Heart right ventricle (tissue), 16 donors: ENCODE measurements around the gene KCNQ1. TPM values are rescaled to one million over a fixed set of nuclear protein-coding genes. Genes with fewer than 3 reads are reported as not detected.
A peak's percentile ranks its signal among the peaks of the same experiment; 100 is the strongest.

Experiments
- ATAC-seq, 8 donors: fragments of 200-7000 bp; cut with Tn5 transposase; one replicate each; pipeline ENCODE4 v1.9.1; 2020; ENCODE audit warnings: mild to moderate bottlenecking in 8 of 8, moderate library complexity in 8 of 8, moderate number of reproducible peaks in 1 of 8
- DNase-seq, 2 donors: peaks; one replicate each; pipeline ENCODE4 v3.0.0-alpha.2; 2020
- H3K27ac ChIP-seq, 10 donors: fragments of 200-600 bp; sonication (generic) in 2 of 10; one replicate each; pipeline versions ENCODE4 v1.5.0 to v1.8.0; 2020 to 2022; ENCODE audit warnings: mild to moderate bottlenecking in 3 of 10
- H3K27me3 ChIP-seq, 7 donors: fragments of 200-600 bp; one replicate each; pipeline ENCODE4 v1.8.0; 2021 to 2022; ENCODE audit warnings: mild to moderate bottlenecking in 2 of 7
- H3K36me3 ChIP-seq, 9 donors: fragments of 200-600 bp; sonication (generic) in 1 of 9; one replicate each; pipeline versions ENCODE4 v1.5.0 to v1.8.0; 2020 to 2022; ENCODE audit warnings: mild to moderate bottlenecking in 2 of 9
- H3K4me1 ChIP-seq, 9 donors: fragments of 200-600 bp; sonication (generic) in 1 of 9; one replicate each; pipeline versions ENCODE4 v1.5.0 to v1.8.0; 2020 to 2022; ENCODE audit warnings: mild to moderate bottlenecking in 4 of 9
- H3K4me3 ChIP-seq, 10 donors: fragments of 200-600 bp; sonication (generic) in 2 of 10; one replicate each; pipeline versions ENCODE4 v1.5.0 to v1.8.0; 2020 to 2022; ENCODE audit warnings: mild to moderate bottlenecking in 7 of 10, moderate library complexity in 2 of 10
- H3K9me3 ChIP-seq, 11 donors: fragments of 200-600 bp in 10 of 11; sonication (generic) in 2 of 11; one replicate each; pipeline versions ENCODE4 v1.5.0 to v1.8.0; 2013 to 2022; ENCODE audit warnings: mild to moderate bottlenecking in 2 of 11, control low read depth in 1 of 11, moderate library complexity in 1 of 11
- WGBS, 2 donors: extraction: QIAGEN DNeasy Blood & Tissue Kit; methylation state at CpG; one replicate each; pipeline ENCODE4 v1.1.7; 2013; ENCODE audit warnings: inconsistent platforms in 1 of 2; 5-methylcytosine and 5-hydroxymethylcytosine counted together
- intact Hi-C, 10 donors: fragments of 100-400 bp; cut with DNase I; formaldehyde crosslinking; loops; one replicate each; pipeline versions ENCODE4 v1.11.1 to v1.14.2; 2022
- polyA plus RNA-seq, 2 donors: library from polyadenylated mRNA; stranded (reverse); fragments of 200-250 nt; gene quantifications; one replicate each; pipeline ENCODE4 v1.2.3, GENCODE V29; 2013
- total RNA-seq, 10 donors: library from RNA; stranded (reverse); fragmentation: NEBNext Ultra II Directional in 3 of 10; extraction: Animal tissue kit (Norgen Biotek cat#: 25700) in 3 of 10; gene quantifications; one replicate each; pipeline versions ENCODE4 v1.2.1 to v1.2.4, GENCODE V29; 2021 to 2023
- TF ChIP-seq, protein P1 (sequence below), 9 donors: fragments of 200-600 bp; sonication (generic) in 2 of 9; IDR thresholded peaks; one replicate each; pipeline versions ENCODE4 v1.5.0 to v1.8.0; 2021 to 2022; ENCODE audit warnings: antibody characterized with exemption in 9 of 9, mild to moderate bottlenecking in 5 of 9, moderate library complexity in 1 of 9
- donor health status: Arrhythmogenic right ventricular cardiomyopathy.
- donor health status: ischemic (EF 13 %, LVEDD 7.1; RV severe dilation, severe dysfunction).
- donor health status: healthy with polysubstance abuse.
- donor health status: DM: no; HTN: yes; CAD: no.
- donor health status: DM: no; HTN: no; CAD: no.
- donor health status: ischemic (EF 25% LVEDD 6.9; RV normal size, moderate dysfunction).
- donor health status: ischemic (EF 25% LVEDD 5.7; RV mildly dilated, moderate dysfunction).
- donor health status: healthy.
- donor health status: DM: yes; HTN: yes; CAD: no.
- donor health status: Ischemic cardiomyopathy.
- donor health status: ischemic (EF 35%, LVEDD 5.7; RV mildly dilated, moderate dysfunction).
- donor health status: nonischemic (EF 11% LVEDD 7.7; RV severe dilation, severe dysfunction).
- donor health status: DM: yes; HTN: yes; CAD: no.
- donor health status: PGD.
- donor health status: ischemic (EF 29% LVEDD 5.4; RV normal size, mild dysfunction).
- donor health status: nonischemic (EF 23%, LVEDD 6.1; RV moderate dilation, normal function).

The KCNQ1 gene
- total and polyA plus RNA-seq, 12 donors = 19.9 to 48.2 (median 33.7) TPM

DNA sequence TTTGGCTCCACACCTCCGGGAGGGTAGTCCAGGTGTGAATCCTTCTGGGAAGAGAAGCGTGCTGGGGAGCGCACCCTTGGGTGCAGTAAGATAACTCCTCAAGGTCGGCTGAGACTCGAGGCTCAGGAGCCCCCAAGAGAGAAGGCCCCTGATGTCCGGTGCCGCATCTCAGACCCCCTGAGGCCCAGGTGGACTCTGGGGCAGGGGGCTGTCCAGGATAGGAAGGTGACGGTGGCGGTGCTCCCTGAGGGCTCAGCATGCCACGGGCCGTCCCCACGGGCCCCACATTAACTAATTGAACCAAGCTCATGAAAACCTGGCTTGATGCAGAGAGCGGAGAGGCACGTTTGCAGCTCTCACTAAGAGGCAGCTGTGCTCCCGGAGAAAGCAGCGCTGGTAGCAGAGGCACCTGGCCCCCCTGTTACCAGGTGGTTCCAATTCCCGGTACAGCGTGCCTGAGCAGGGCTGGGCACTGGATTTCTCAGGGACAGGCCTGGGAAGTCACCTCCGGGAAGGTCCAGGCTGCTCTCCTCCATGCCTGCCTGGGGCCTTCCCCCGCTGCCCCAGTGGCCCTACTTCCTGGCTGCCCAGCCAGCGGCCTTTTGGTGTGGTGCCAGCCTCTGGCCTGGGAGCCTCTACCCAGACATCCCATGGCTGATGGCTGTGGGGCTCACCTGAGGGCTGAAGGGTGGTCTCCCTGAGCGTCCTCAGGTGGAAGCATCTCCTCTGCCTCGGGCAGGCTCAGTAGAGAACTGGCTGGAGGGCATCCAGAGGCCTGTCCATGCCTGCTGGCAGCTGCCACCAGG is 1.1 kb downstream of the KCNQ1 start:
- no peaks in the 10 kb centered on the region for H3K36me3 ChIP-seq
- ATAC-seq (peak in 6 of 8 donors; percentile 25 to 60 (median 34)), DNase-seq (no peak)
- 48 to 53% methylated on average over 23 of the region's 23 CpGs for WGBS, 2 donors
- TF ChIP-seq, protein P1, sequence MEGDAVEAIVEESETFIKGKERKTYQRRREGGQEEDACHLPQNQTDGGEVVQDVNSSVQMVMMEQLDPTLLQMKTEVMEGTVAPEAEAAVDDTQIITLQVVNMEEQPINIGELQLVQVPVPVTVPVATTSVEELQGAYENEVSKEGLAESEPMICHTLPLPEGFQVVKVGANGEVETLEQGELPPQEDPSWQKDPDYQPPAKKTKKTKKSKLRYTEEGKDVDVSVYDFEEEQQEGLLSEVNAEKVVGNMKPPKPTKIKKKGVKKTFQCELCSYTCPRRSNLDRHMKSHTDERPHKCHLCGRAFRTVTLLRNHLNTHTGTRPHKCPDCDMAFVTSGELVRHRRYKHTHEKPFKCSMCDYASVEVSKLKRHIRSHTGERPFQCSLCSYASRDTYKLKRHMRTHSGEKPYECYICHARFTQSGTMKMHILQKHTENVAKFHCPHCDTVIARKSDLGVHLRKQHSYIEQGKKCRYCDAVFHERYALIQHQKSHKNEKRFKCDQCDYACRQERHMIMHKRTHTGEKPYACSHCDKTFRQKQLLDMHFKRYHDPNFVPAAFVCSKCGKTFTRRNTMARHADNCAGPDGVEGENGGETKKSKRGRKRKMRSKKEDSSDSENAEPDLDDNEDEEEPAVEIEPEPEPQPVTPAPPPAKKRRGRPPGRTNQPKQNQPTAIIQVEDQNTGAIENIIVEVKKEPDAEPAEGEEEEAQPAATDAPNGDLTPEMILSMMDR (IDR thresholded peaks at IDR 0.05) = no peak
- peak overlapping the region in 8 of 10 donors; percentile 47 to 82 (median 58) for H3K27ac ChIP-seq
- peaks cover 3 to 54% (median 40%) of the 10 kb centered on the region in 9 donors for H3K4me1 ChIP-seq
- intact Hi-C loops = loop anchor here in 1 of 10 donors (5.0 kb wide), 1 partner anchor 446 kb away; no protein-coding TSS in a partner anchor
- peak overlapping the region; percentile 32 to 60 (median 54) for H3K4me3 ChIP-seq
- H3K9me3 ChIP-seq = no peaks in the 10 kb centered on the region
- peaks cover 0 to 15% (median 5%) of the 10 kb centered on the region in 7 donors for H3K27me3 ChIP-seq

DNA sequence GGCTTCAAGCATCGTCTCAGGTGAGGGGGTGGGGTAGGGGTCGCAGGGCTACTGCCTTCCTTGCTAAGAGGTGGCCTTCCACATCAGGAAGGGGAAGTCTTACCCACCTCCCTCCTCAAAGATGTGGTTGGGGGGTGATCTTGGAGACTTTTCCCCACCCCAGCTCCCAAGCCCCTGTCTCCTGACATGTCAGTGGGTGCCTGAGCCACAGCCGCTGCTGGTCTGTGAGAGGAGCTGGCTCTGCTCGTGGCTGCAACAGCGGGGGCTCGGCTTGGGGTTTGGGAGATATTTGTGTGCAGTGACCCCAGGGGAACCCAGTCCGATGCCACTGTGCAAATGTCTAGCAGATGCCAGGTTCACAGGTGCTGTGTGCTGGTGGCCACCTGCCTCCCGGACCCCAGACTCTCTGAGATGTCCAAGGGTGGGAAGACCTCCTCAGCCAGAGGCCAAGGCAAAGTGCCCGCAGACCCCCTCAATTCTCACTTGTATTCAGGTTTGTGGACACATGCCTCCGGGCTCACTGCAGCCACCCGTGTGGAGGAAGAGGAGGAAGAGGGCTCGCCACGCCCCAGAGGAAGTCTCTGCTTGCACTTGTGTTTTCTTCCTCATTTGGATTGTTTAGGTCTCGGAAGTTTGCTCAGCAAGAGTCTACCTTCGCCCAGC is 1.9 kb downstream of the KCNQ1 start:
- H3K36me3 ChIP-seq = no peaks in the 10 kb centered on the region
- peak overlapping the region in 7 of 10 donors; percentile 2 to 60 (median 54) for H3K4me3 ChIP-seq
- peak overlapping the region in 4 of 10 donors; percentile 47 to 82 (median 62) for H3K27ac ChIP-seq
- DNase-seq = no peak
- intact Hi-C loops = loop anchor here in 1 of 10 donors (5.0 kb wide), 1 partner anchor 446 kb away; no protein-coding TSS in a partner anchor
- no peaks in the 10 kb centered on the region for H3K9me3 ChIP-seq
- H3K27me3 ChIP-seq = peaks cover 0 to 15% (median 5%) of the 10 kb centered on the region in 7 donors
- H3K4me1 ChIP-seq = peaks cover 3 to 54% (median 40%) of the 10 kb centered on the region in 9 donors
- TF ChIP-seq, protein P1 (IDR thresholded peaks at IDR 0.05) = no peak
- WGBS, 2 donors = 64 to 74% methylated on average over 15 of the region's 15 CpGs
- peak in 4 of 8 donors; percentile 23 to 37 (median 30) for ATAC-seq

DNA sequence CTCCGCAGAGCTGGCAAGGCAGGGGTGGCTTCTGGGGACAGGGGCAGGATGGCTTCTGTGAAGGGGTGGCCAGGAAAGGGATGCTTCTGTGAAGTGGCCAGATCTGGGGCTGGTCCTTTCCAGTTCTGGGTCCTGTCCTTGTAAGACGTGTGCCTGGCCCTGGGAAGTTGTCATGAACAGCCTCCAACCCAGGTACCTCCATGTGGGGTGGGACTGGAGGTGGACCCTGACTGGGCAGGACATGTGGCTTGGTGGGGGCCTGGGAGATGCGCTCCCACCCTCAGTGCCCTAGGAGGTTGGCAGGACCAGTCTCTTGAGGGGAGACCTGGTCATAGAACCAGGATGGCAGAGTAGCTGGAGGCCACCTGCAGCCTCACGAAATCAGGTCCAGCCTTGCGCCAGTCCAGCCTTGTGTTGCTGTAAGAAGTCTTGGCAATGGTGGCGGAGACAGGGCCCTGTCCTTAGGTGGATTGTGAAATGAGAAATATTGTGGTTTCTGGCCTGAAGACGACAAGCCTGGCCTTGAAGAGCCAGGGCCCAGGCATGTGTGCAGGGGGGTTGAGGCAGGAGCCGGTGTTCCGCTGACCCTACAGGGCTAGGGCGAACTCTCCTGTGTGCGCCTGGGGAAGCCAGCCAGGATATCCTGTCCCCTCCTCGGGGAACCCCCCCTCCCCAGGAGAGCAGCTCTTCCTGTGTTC is 2.6 kb downstream of the KCNQ1 start:
- intact Hi-C loops = loop anchor here in 1 of 10 donors (5.0 kb wide), 1 partner anchor 445 kb away; no protein-coding TSS in a partner anchor
- 59 to 69% methylated on average over 12 of the region's 12 CpGs for WGBS, 2 donors
- Histone ChIP-seq H3K27ac (peak overlapping the region in 5 of 10 donors; percentile 29 to 82 (median 43)), H3K27me3 (peaks cover 0 to 15% (median 5%) of the 10 kb centered on the region in 7 donors), H3K4me1 (peaks cover 3 to 56% (median 40%) of the 10 kb centered on the region in 9 donors), H3K36me3 (no peaks in the 10 kb centered on the region), H3K4me3 (peak overlapping the region in 5 of 10 donors; percentile 2 to 60 (median 20)), H3K9me3 (no peaks in the 10 kb centered on the region)
- ATAC-seq (peak in 4 of 8 donors; percentile 17 to 59 (median 34)), DNase-seq (no peak)
- TF ChIP-seq, protein P1 (IDR thresholded peaks at IDR 0.05) = no peak
